Stomach (tissue), 9 donors: ENCODE results near the gene IWS1. TPM values are rescaled to one million over a fixed set of nuclear protein-coding genes. Genes with fewer than 3 reads are reported as not detected.
A peak's percentile ranks its signal among the peaks of the same experiment; 100 is the strongest.
"Not testable (repeated sequence)": the region's sequence is repeated elsewhere in the genome, so short reads cannot be mapped to it uniquely, and the experiment has no call there.

Experiments
- DNase-seq, 2 donors: peaks; one replicate each; pipeline versions ENCODE4 v3.0.0 to v3.0.0-alpha.2; 2013 to 2019
- H3K27ac ChIP-seq, 5 donors: fragments of 200-600 bp in 4 of 5; sonication (generic) in 4 of 5; one replicate each; pipeline ENCODE4 v1.5.1; 2013 to 2019; ENCODE audit warnings: mild to moderate bottlenecking in 1 of 5, moderate library complexity in 1 of 5
- H3K27me3 ChIP-seq, 3 donors: fragments of 200-600 bp; sonication (generic); one replicate each; pipeline ENCODE4 v1.5.1; 2017 to 2019; ENCODE audit warnings: mixed run types in 1 of 3
- H3K36me3 ChIP-seq, 4 donors: fragments of 200-600 bp; sonication (generic); 1 replicate in 3 of 4; 2 replicates in 1 of 4; pipeline ENCODE4 v1.5.1; 2016 to 2019
- H3K4me1 ChIP-seq, 4 donors: fragments of 200-600 bp; sonication (generic); one replicate each; pipeline ENCODE4 v1.5.1; 2016 to 2019
- H3K4me3 ChIP-seq, 4 donors: fragments of 200-600 bp; sonication (generic) in 3 of 4; one replicate each; pipeline ENCODE4 v1.5.1; 2016 to 2019; ENCODE audit warnings: mild to moderate bottlenecking in 1 of 4
- H3K9me3 ChIP-seq, 4 donors: fragments of 200-600 bp; sonication (generic); one replicate each; pipeline ENCODE4 v1.5.1; 2016 to 2019
- CTCF ChIP-seq, 7 experiments: fragments of 450-650 bp in 4 of 7; fragments of 200-600 bp in 3 of 7; sonication (generic) in 3 of 7; IDR thresholded peaks; one replicate each; pipeline ENCODE4 v1.5.1; 2016 to 2019; ENCODE audit warnings: antibody characterized with exemption in 7 of 7, control low read depth in 2 of 7, mild to moderate bottlenecking in 1 of 7
- EP300 ChIP-seq: sonication (generic); formaldehyde crosslinking; IDR thresholded peaks from one replicate; pipeline ENCODE4 v1.6.1; 2017; ENCODE audit warnings: antibody characterized with exemption
- POLR2A ChIP-seq, 4 donors: fragments of 450-650 bp; IDR thresholded peaks; one replicate each; pipeline ENCODE4 v1.6.1; 2016; ENCODE audit warnings: antibody characterized with exemption in 4 of 4, control low read depth in 2 of 4, mild to moderate bottlenecking in 1 of 4, moderate library complexity in 1 of 4
- POLR2AphosphoS5 ChIP-seq, 3 donors: sonication (generic); formaldehyde crosslinking; IDR thresholded peaks; one replicate each; pipeline ENCODE4 v1.6.1; 2016; ENCODE audit warnings: antibody characterized with exemption in 3 of 3
- WGBS, 5 donors: extraction: QIAGEN DNeasy Blood & Tissue Kit in 3 of 5; methylation state at CpG; one replicate each; pipeline versions ENCODE4 v1.1.5 to v1.1.7; 2013 to 2018; 5-methylcytosine and 5-hydroxymethylcytosine counted together
- intact Hi-C: fragments of 100-400 bp; cut with DNase I; formaldehyde crosslinking; loops from one replicate; pipeline ENCODE4 v1.15.1; 2023; ENCODE audit warnings: low total_unique reads
- polyA plus RNA-seq, 3 donors: library from polyadenylated mRNA; stranded (reverse); fragments of 200-250 nt; gene quantifications; one replicate each; pipeline ENCODE4 v1.2.3, GENCODE V29; 2013
- total RNA-seq, 5 donors: library from RNA; depleted of rRNA; stranded (reverse); fragments of >200 nt; gene quantifications; one replicate each; pipeline versions ENCODE4 v1.1.0 to v1.2.3, GENCODE V29; 2014 to 2016
- donor health status: healthy with polysubstance abuse.
- donor health status: Bipolar disorder and iron deficiency.
- donor health status: healthy.

IWS1 gene
- total and polyA plus RNA-seq, 8 donors = 18.7 to 145 (median 36.4) TPM

GRCh38 chr2:127525691-127526131 is 578 bp downstream of the IWS1 start:
- peaks cover 0 to 30% (median 28%) of the 10 kb centered on the region in 4 donors for H3K36me3 ChIP-seq
- intact Hi-C loops = no loop called here
- H3K27ac ChIP-seq = peak overlapping the region; percentile 93 to 98 (median 97)
- H3K27me3 ChIP-seq = no peaks in the 10 kb centered on the region
- WGBS, 5 donors = 0 to 1% (median 1%) methylated on average over 18 to 19 of the region's 19 CpGs
- no peak for TF ChIP-seq CTCF (IDR thresholded peaks at IDR 0.05)
- TF ChIP-seq POLR2AphosphoS5 (IDR thresholded peaks at IDR 0.05) = no peak
- TF ChIP-seq EP300 = no peak
- no peak for TF ChIP-seq POLR2A (IDR thresholded peaks at IDR 0.05)
- DNase-seq = peak in 1 of 2 donors; percentile 70
- peak overlapping the region; percentile 81 to 92 (median 84) for H3K4me3 ChIP-seq
- peaks cover 9 to 35% (median 27%) of the 10 kb centered on the region in 4 donors for H3K4me1 ChIP-seq
- no peaks in the 10 kb centered on the region for H3K9me3 ChIP-seq

- H3K27ac ChIP-seq, H3K27me3 ChIP-seq, DNase-seq, intact Hi-C loops, H3K9me3 ChIP-seq: not testable (repeated sequence)
- Histone ChIP-seq H3K4me1 (peaks cover 9 to 35% (median 27%) of the 10 kb centered on the region in 4 donors), H3K36me3 (peaks cover 0 to 43% (median 42%) of the 10 kb centered on the region in 4 donors), H3K4me3 (peak overlapping the region in 1 of 4 donors; percentile 81)
- WGBS, 5 donors = 92 to 96% (median 93%) methylated on average over 7 of the region's 7 CpGs
Measured at GRCh38 chr2:127524198-127524834, 2.0 kb downstream of the IWS1 start.

- WGBS, 5 donors = 62 to 77% (median 70%) methylated on average over 8 of the region's 8 CpGs
- peaks cover 9 to 35% (median 27%) of the 10 kb centered on the region in 4 donors for H3K4me1 ChIP-seq
- H3K9me3 ChIP-seq = no peaks in the 10 kb centered on the region
- peaks cover under 1 to 47% (median 44%) of the 10 kb centered on the region in 4 donors for H3K36me3 ChIP-seq
- no peaks in the 10 kb centered on the region for H3K27me3 ChIP-seq
- intact Hi-C loops = no loop called here
- no peak overlapping the region for H3K4me3 ChIP-seq
- TF ChIP-seq POLR2AphosphoS5 (IDR thresholded peaks at IDR 0.05) (no peak), CTCF (IDR thresholded peaks at IDR 0.05) (no peak), EP300 (no peak), POLR2A (IDR thresholded peaks at IDR 0.05) (no peak)
- H3K27ac ChIP-seq = no peak overlapping the region
- no peak for DNase-seq
Measured at GRCh38 chr2:127523269-127523939, 2.9 kb downstream of the IWS1 start.

- intact Hi-C loops = no loop called here
- Histone ChIP-seq H3K27me3 (no peaks in the 10 kb centered on the region), H3K4me1 (peaks cover 9 to 39% (median 25%) of the 10 kb centered on the region in 4 donors), H3K36me3 (peaks cover 9 to 71% (median 69%) of the 10 kb centered on the region in 4 donors), H3K9me3 (no peaks in the 10 kb centered on the region), H3K27ac (no peak overlapping the region), H3K4me3 (no peak overlapping the region)
- no peak for TF ChIP-seq POLR2AphosphoS5 (IDR thresholded peaks at IDR 0.05)
- no peak for TF ChIP-seq EP300
- TF ChIP-seq CTCF (IDR thresholded peaks at IDR 0.05) = no peak
- no peak for TF ChIP-seq POLR2A (IDR thresholded peaks at IDR 0.05)
- DNase-seq = no peak
- 93 to 97% (median 95%) methylated on average over 4 of the region's 4 CpGs for WGBS, 5 donors
Measured at GRCh38 chr2:127520424-127520823, 5.9 kb downstream of the IWS1 start.
